ENCODE results near the gene SAC3D1. TPM values are rescaled to one million over a fixed set of nuclear protein-coding genes. Genes with fewer than 3 reads are reported as not detected.
"Not testable (repeated sequence)": the region's sequence is repeated elsewhere in the genome, so short reads cannot be mapped to it uniquely, and the experiment has no call there.

SAC3D1 gene
- total and polyA plus RNA-seq, 2 of the 8 experiments (the other 6 are each of a cell fraction or from before 2014, with no cell fraction given), result 19.4 to 25.8 TPM

- 79% methylated on average over 3 of the region's 3 CpGs; no CpG with 5 or more reads in 1 of the 2 experiments for WGBS, 2 experiments (ENCODE audit: extremely low coverage in 1 of 2, insufficient coverage in 1 of 2, insufficient read length in 1 of 2, insufficient replicate concordance in 2 of 2, low coverage in 1 of 2, low lambda C conversion rate in 2 of 2, missing lambda C conversion rate in 1 of 2)
- H3K4me3 ChIP-seq (ENCODE audit: extremely low read depth in 1 of 4, insufficient read depth in 2 of 4, low read depth in 3 of 4, low read length in 4 of 4); H2BK12ac ChIP-seq (ENCODE audit: low read depth, low read length); H3K27ac ChIP-seq (ENCODE audit: low read depth, low read length); H2BK15ac ChIP-seq (ENCODE audit: low read length); H3K79me2 ChIP-seq (ENCODE audit: control insufficient read depth in 1 of 2, insufficient read depth in 2 of 2, low read length in 2 of 2); H3K27me3 ChIP-seq (replicated peaks in 1 of 4; ENCODE audit: control insufficient read depth in 3 of 4, extremely low read depth in 1 of 4, insufficient read depth in 3 of 4, low read length in 3 of 4); H2BK20ac ChIP-seq (ENCODE audit: low read length); H3K9me3 ChIP-seq (ENCODE audit: insufficient read depth in 2 of 2, low read depth in 1 of 2, low read length in 1 of 2); H2BK120ac ChIP-seq (replicated peaks; ENCODE audit: low read depth, low read length); H3K79me1 ChIP-seq (ENCODE audit: low read depth, low read length); H3K4me1 ChIP-seq (replicated peaks in 1 of 4; ENCODE audit: control insufficient read depth in 3 of 4, insufficient read depth in 4 of 4, low read length in 3 of 4); H3K56ac ChIP-seq (replicated peaks; ENCODE audit: insufficient read length, low read depth, low read length); H3K23ac ChIP-seq (ENCODE audit: insufficient read length); H3K4ac ChIP-seq (replicated peaks; ENCODE audit: insufficient read length, low read depth, low read length); H4K5ac ChIP-seq (ENCODE audit: insufficient read length, low read depth, low read length); H3K14ac ChIP-seq (ENCODE audit: insufficient read length); H4K8ac ChIP-seq (ENCODE audit: extremely low read depth, insufficient read depth, low read length); H3K23me2 ChIP-seq (ENCODE audit: low read depth, low read length); H2BK5ac ChIP-seq (ENCODE audit: low read depth, low read length); FAIRE-seq; DNase-seq (ENCODE audit: low read depth in 1 of 2, low spot score in 2 of 2); H3K9ac ChIP-seq (replicated peaks in 1 of 4; ENCODE audit: extremely low read depth in 1 of 4, low read depth in 3 of 4, low read length in 3 of 4); H4K20me1 ChIP-seq (replicated peaks in 1 of 2; ENCODE audit: control insufficient read depth in 1 of 2, insufficient read depth in 2 of 2, low read length in 2 of 2); H4K91ac ChIP-seq (replicated peaks; ENCODE audit: insufficient read length, low read length); H3K4me2 ChIP-seq (ENCODE audit: insufficient read depth in 1 of 2, low read depth in 2 of 2, low read length in 2 of 2); H2AFZ ChIP-seq (ENCODE audit: low read length); H2AK5ac ChIP-seq (ENCODE audit: low read depth, low read length); H3K36me3 ChIP-seq (ENCODE audit: control insufficient read depth in 2 of 4, insufficient read depth in 4 of 4, low read length in 3 of 4); H3K18ac ChIP-seq (ENCODE audit: extremely low read depth, low read length): not testable (repeated sequence)
- ChIA-PET CTCF (ENCODE audit: partially characterized antibody) (interaction anchor here (0.5 to 2.9 kb wide), 6 partner anchors 9 to 73 kb away, joined by 3 to 11 read pairs (median 6); partner anchors contain the start of genes ARL2 and GPHA2), POLR2A (ENCODE audit: partially characterized antibody) (interaction anchor here (0.8 to 1.3 kb wide), 2 partner anchors 10 to 221 kb away, joined by 3 read pairs; partner anchors contain the start of gene ARL2)
These were observed 37.0 kb upstream of the SAC3D1 start for GRCh38 chr11:65003968-65004367.
